ENCODE results near the gene SLC9A9. TPM values are rescaled to one million over a fixed set of nuclear protein-coding genes. Genes with fewer than 3 reads are reported as not detected.

The SLC9A9 gene
- total RNA-seq, 2 experiments from 2014 or later, result 13.8 to 16.4 TPM

DNA sequence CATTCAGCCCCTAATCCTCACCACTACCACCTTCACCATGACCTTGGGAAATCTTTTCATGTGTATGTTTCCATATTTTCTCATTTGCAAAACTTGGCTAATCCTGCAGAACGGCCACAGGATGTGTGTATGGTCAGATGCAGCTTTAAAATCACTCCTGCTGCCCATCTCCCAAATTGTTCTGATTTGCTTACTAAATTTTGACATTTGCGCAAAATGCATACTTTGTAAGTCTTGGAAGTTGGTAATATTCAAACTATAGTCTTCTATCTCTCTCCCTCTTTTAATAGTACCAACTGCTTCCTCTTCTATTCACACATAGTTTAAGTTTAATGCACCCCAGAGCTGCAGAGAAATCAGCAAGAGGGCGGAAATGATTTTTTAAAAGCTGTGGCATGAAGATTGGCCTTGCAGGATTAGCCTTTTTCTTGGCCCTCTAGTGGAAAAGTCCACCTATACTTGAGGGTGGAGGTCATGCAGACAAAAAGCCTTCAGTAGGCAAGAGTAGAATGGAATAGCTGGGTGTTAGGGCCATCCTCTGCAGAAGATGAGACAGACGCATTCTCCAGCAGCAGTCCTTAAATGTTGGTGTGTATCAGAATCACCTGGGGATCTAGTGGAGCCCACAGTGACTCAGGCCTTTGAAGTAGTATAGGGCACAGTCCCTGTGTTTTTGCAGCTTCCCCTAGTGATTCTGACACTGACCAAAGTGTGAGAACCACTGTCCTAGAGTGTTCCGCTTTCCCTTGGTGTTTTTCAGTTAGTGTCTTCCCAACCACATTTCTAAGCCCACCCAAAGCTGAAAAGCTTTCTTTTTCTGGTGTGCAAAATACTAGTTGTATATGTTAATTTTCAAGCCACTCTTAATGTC, 547.0 kb downstream of the SLC9A9 start:
- POLR2A ChIA-PET, result interaction anchor here (0.6 kb wide), 1 partner anchor 11 kb away, joined by 3 read pairs; no protein-coding TSS in a partner anchor

DNA sequence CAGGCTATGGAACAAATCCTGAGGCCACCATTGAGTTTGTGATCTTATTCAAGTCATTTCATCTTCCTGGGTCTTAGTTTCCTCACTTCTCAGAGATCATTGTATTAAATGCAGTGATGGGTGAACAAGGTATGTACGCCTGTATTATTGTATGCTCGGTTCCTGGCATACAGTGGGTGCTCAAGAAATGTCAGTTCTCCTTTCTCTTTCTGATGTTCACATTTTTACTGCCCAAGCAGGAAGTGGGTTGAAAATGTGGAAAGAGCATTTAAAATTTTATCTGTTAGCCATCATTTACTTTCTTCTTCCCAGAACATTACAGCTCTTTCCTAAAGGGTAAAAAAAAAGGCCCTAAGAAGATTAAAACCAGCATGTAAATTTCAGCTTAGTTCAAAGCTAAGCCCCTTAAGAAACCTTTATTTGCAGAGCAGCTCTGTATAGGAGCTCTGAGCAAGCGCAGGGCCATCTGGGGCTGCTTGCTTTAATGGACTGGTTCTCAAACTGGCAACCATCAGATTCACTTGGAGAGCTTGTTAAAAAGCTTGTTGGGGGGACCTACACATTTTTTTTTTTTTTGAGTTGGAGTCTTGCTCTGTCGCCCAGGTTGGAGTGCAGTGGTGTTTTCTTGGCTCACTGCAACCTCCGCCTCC, 549.3 kb downstream of the SLC9A9 start:
- H3K27me3 Mint-ChIP-seq, result no peaks in the 10 kb centered on the region
- ChIA-PET CTCF (interaction anchor here (1.6 to 3.7 kb wide), 2 partner anchors 10 to 13 kb away, joined by 7 to 18 read pairs; no protein-coding TSS in a partner anchor), POLR2A (no interaction called here)
- H3K36me3 Mint-ChIP-seq (ENCODE audit: low read depth), result no peaks in the 10 kb centered on the region
- H3K4me3 Mint-ChIP-seq, result no peak overlapping the region
- peak overlapping the region; percentile 39 for H3K27ac Mint-ChIP-seq
- peaks cover 40% of the 10 kb centered on the region for H3K4me1 Mint-ChIP-seq
- no peaks in the 10 kb centered on the region for H3K9me3 Mint-ChIP-seq
- DNase-seq, result no peak

More for the DNA sequence above, 547.0 kb downstream of the SLC9A9 start:
- Mint-ChIP-seq H3K4me1 (peaks cover 20% of the 10 kb centered on the region), H3K27ac (no peak overlapping the region), H3K36me3 (ENCODE audit: low read depth) (no peaks in the 10 kb centered on the region), H3K9me3 (no peaks in the 10 kb centered on the region), H3K27me3 (no peaks in the 10 kb centered on the region), H3K4me3 (no peak overlapping the region)
- CTCF ChIA-PET, result interaction anchor here (1.4 to 3.7 kb wide), 2 partner anchors 13 to 14 kb away, joined by 3 to 18 read pairs; no protein-coding TSS in a partner anchor
- no peak for DNase-seq

DNA sequence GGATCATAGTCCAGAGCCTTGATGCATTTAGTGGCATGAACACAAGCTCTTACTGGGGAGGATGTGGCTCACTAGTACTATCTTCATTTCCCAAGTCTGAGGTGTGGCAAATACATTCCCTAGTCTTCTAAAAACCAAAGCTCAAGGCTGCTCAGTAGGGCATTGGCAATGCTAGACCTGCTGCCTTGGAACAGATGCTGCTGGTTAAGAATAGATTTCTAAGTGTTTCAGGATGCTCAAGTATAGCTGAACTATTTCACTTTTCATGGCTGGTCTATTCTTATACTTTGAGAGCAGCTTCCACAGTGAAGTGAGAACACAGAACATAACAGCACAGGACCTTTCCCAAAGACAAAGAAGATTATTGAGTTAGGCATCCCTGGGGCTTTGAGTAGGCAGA, 549.9 kb downstream of the SLC9A9 start:
- POLR2A ChIA-PET, result no interaction called here
- DNase-seq, result no peak
- Mint-ChIP-seq H3K27ac (no peak overlapping the region), H3K27me3 (no peaks in the 10 kb centered on the region), H3K36me3 (ENCODE audit: low read depth) (no peaks in the 10 kb centered on the region), H3K4me1 (peaks cover 41% of the 10 kb centered on the region), H3K9me3 (no peaks in the 10 kb centered on the region), H3K4me3 (no peak overlapping the region)
- CTCF ChIA-PET, result interaction anchor here (1.6 kb wide), 1 partner anchor 12 kb away, joined by 7 read pairs; no protein-coding TSS in a partner anchor

DNA sequence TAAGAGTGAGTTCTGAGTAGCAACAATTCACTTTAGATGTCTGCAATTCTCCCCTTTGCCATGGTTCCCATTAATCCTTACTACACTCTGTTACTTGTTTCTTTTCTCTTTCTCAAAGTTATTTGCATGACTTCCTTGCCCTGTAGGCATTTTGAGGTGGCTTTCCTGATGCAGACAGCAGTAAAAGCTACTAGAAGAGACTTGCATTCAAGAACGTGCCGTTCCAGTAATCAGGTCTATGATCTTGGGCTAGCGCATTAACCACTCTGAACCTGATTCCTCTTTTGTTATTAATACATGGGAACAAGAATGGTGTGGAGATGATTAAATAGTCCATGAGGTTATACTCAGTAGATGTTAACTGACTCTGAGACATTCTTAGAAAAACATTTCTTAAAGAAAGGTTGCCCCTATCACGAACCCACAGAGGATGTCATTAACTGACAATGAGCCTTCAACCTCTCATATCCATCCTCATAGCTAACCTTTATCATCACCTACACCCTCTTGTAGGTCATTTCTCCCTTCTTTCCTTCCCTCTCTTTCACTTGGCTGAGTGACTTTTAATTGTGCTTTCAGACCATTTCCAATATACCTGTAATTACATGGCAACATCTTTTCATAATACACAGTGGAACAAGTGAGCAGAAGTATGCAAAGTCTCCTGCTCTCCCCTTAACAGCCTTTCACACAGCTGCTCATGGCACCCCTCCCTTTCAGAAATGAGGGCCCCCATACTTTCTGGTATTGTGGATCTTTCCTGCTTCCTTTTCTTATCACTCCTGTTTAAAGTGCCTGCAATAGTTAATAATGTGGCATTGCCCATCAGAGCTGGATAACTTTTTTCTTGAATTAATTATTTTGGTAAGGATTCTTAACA, 552.8 kb downstream of the SLC9A9 start:
- ChIA-PET CTCF (interaction anchor here (1.2 kb wide), 1 partner anchor 10 kb away, joined by 3 read pairs; no protein-coding TSS in a partner anchor), POLR2A (no interaction called here)
- peak overlapping the region; percentile 5 for H3K27ac Mint-ChIP-seq

DNA sequence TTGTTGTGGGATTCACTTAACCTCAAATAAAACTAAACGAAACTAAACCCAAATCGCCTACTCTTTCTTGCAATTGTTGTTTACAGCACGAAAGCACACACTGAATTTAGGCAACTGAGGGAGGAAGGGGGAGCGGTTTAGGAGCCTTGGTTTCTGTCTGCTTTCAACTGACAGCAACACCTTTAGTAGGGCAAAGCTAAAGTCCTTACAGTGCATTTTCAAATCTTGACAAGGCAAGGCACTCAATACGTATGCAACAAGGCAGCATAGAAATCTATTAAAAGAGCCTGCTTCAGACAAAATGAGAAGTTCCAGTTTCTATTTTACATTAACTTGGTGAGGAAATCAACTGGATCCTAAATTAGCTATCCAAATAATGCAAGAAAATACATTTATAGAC, 554.1 kb downstream of the SLC9A9 start:
- ChIA-PET POLR2A (no interaction called here), CTCF (interaction anchor here (1.2 kb wide), 1 partner anchor 8 kb away, joined by 3 read pairs; no protein-coding TSS in a partner anchor)
- Mint-ChIP-seq H3K27ac (peak overlapping the region; percentile 79), H3K36me3 (ENCODE audit: low read depth) (no peaks in the 10 kb centered on the region), H3K27me3 (no peaks in the 10 kb centered on the region), H3K4me1 (peaks cover 32% of the 10 kb centered on the region), H3K9me3 (no peaks in the 10 kb centered on the region), H3K4me3 (no peak overlapping the region)
- DNase-seq, result peak; percentile 29

More for the DNA sequence above, 552.8 kb downstream of the SLC9A9 start:
- DNase-seq, result no peak
- peaks cover 33% of the 10 kb centered on the region for H3K4me1 Mint-ChIP-seq
- H3K4me3 Mint-ChIP-seq, result no peak overlapping the region
- no peaks in the 10 kb centered on the region for H3K9me3 Mint-ChIP-seq
- H3K36me3 Mint-ChIP-seq (ENCODE audit: low read depth), result no peaks in the 10 kb centered on the region
- H3K27me3 Mint-ChIP-seq, result no peaks in the 10 kb centered on the region

DNA sequence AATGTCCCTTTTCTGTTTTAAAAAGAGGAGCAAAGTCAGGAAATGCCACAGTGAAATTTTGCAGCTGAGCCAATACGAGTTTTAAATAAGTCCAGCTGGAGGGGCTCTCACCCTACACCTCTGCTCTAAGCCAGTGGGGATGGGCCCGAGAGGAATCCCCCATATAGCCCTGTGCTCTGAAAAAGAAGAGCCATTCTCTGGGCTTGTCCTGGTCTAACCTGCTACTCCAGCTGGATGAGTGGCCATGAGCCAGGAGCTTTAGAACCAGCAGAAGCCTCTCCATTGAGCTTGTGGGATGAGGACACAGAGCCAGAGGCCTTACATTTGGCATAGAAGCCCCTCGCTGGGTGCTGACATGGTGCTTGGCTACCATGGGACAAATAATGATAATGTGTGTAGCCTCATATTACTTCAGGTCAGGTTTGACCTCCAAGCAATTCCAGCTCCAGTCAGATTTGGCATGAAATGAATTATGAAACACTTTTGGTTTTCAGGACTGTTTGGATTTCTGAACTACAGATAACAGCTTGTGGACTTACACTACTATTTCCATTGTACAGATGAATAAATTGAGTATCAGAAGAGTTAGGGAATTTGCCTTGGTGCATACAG, 556.3 kb downstream of the SLC9A9 start:
- CTCF ChIA-PET, result interaction anchor here (0.9 to 1.3 kb wide), 4 partner anchors 15 to 87 kb away, joined by 3 read pairs; no protein-coding TSS in a partner anchor

DNA sequence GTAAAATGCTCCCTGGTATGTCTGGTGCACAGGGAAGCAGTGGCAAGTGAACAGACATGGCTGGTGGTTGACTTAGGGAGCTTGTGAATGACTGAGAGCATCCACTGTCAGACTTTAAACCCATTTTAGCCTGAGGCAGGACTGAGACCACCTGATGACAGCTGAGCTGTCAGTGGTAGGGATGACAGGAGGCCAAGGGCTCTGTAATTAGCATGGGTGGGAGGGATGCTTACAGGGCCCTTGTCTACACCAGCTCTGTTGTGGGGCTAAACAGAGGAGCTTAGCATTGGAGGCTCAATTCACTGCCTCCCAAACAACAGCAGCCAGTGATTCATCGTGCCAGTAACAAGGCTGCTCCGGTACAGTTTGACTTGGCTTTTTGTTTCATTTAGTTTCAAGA, 559.3 kb downstream of the SLC9A9 start:
- ChIA-PET CTCF (interaction anchor here (2.0 to 3.6 kb wide), 2 partner anchors 8 to 12 kb away, joined by 4 to 18 read pairs; no protein-coding TSS in a partner anchor), POLR2A (no interaction called here)
- Mint-ChIP-seq H3K4me1 (peaks cover under 1% of the 10 kb centered on the region), H3K4me3 (no peak overlapping the region), H3K36me3 (ENCODE audit: low read depth) (no peaks in the 10 kb centered on the region), H3K27ac (no peak overlapping the region), H3K9me3 (no peaks in the 10 kb centered on the region), H3K27me3 (no peaks in the 10 kb centered on the region)
- no peak for DNase-seq

More for the DNA sequence above, 556.3 kb downstream of the SLC9A9 start:
- H3K36me3 Mint-ChIP-seq (ENCODE audit: low read depth), result no peaks in the 10 kb centered on the region
- peaks cover 21% of the 10 kb centered on the region for H3K4me1 Mint-ChIP-seq
- POLR2A ChIA-PET, result no interaction called here
- no peaks in the 10 kb centered on the region for H3K9me3 Mint-ChIP-seq
- H3K27me3 Mint-ChIP-seq, result no peaks in the 10 kb centered on the region
- H3K4me3 Mint-ChIP-seq, result no peak overlapping the region
- no peak overlapping the region for H3K27ac Mint-ChIP-seq
- no peak for DNase-seq

DNA sequence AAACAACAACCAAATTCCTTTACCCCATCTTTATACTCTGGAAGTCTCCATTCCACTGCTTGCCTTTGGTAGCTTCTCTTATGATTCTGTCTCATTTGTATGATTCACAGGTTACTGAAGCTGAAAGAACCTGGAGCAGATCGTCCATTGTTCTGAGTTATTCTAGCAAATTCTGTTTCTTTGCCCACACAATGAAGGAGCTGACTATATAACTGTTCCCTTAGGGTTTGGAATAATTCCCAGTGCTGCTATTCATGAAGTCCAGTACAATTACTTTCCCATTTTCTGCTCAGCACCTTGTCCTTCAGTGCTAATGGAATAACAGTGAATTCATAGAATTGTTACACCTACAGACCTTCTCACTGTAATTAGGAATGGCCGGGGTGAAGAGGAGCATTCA, 560.9 kb downstream of the SLC9A9 start:
- POLR2A ChIA-PET, result no interaction called here
- no peaks in the 10 kb centered on the region for H3K27me3 Mint-ChIP-seq

DNA sequence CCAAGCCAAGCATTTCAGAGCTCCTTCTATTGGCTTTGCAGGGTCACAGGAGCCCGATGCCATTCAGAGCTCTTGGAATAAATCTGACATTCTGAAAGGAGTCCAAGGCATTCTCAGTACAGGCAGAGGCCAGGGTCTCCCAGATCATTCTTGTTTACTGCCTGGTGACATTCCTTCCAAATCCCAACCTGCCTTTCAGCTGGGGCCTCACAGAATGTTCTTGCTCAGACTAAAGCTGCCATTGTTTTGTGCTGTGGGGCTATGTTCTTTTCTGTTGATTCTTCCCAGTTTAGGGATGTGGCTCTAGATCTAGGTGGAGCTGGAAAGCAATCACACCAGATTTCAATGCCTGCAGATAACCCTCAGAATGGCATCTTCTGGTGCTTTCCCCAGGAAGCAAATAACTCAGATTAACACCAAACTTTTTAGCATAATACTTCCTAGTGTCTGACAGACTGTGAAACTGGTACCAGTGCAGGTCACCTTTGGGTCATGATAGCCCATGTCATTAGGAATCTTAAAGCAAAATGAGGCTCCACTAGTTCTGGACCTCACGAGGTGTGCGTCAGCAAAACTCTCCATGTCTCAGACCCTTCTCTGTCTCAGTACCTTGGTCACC, 561.8 kb downstream of the SLC9A9 start:
- Mint-ChIP-seq H3K27ac (no peak overlapping the region), H3K9me3 (no peaks in the 10 kb centered on the region), H3K27me3 (no peaks in the 10 kb centered on the region), H3K36me3 (ENCODE audit: low read depth) (no peaks in the 10 kb centered on the region), H3K4me3 (no peak overlapping the region), H3K4me1 (no peaks in the 10 kb centered on the region)
- ChIA-PET POLR2A (no interaction called here), CTCF (interaction anchor here (0.6 to 3.6 kb wide), 5 partner anchors 8 to 73 kb away, joined by 3 to 18 read pairs (median 4); no protein-coding TSS in a partner anchor)
- no peak for DNase-seq

More for the DNA sequence above, 560.9 kb downstream of the SLC9A9 start:
- no peak for DNase-seq
- no peak overlapping the region for H3K4me3 Mint-ChIP-seq
- H3K27ac Mint-ChIP-seq, result no peak overlapping the region
- H3K9me3 Mint-ChIP-seq, result no peaks in the 10 kb centered on the region
- no peaks in the 10 kb centered on the region for H3K36me3 Mint-ChIP-seq (ENCODE audit: low read depth)
- no peaks in the 10 kb centered on the region for H3K4me1 Mint-ChIP-seq
- CTCF ChIA-PET, result interaction anchor here (3.6 kb wide), 1 partner anchor 13 kb away, joined by 18 read pairs; no protein-coding TSS in a partner anchor

DNA sequence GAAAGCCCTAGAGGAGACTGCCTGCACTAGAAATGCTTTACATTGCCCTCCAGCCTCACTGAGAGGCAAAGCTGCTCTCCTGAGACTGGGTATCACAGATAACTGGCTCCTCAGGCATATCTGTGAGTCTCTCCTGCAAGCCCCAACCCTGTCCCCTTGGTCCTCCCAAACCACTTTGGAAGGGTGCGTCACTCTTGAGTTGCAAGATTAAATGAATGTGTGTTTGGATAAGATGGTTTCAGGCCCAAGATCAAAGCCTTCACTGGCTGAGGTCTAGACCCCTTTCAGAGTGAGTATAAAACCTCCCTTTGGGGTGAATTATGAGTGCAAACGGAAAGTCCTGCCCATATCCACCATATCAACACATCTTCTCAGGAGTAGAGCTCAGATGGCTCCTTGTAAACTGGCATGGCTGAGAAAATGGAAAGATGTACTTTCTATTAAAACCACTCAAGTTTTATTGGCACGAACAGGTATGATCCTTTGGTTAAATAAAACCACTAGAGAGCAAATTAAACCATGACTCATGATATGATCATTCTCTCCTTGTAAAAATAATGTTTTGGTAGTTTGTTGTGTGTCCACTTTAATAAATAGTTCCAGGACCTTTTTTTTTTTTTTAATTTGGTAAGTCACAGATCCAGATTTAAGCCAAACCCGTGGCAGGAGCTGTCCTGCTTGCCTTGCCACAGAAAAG, 564.7 kb downstream of the SLC9A9 start:
- H3K27ac Mint-ChIP-seq, result no peak overlapping the region
- no peak for DNase-seq
- no peaks in the 10 kb centered on the region for H3K36me3 Mint-ChIP-seq (ENCODE audit: low read depth)
- no peaks in the 10 kb centered on the region for H3K4me1 Mint-ChIP-seq
- no peaks in the 10 kb centered on the region for H3K27me3 Mint-ChIP-seq
- POLR2A ChIA-PET, result interaction anchor here (0.6 kb wide), 1 partner anchor 253 kb away, joined by 3 read pairs; no protein-coding TSS in a partner anchor
- H3K4me3 Mint-ChIP-seq, result no peak overlapping the region
- H3K9me3 Mint-ChIP-seq, result peaks cover 3% of the 10 kb centered on the region
- CTCF ChIA-PET, result interaction anchor here (0.7 kb wide), 1 partner anchor 542 kb away, joined by 3 read pairs; no protein-coding TSS in a partner anchor

DNA sequence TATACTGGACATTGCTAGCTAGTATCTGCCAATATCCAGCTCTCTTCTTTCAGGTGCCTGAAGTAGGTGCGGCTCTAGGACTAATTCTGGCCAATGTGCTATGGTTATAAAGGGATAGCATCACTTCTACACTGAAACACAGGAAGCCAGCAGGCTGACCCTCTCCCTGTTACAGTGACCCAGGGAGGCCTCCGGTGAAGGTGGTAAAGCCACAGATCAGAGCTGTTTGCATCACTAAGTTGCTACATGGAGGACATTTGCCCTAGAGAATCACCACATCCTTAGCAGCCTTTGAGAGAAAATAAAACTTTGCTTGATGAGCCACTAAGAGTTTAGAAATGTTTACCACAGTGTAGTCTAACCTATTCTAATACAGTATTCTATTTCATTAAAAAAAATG, 567.3 kb downstream of the SLC9A9 start:
- Mint-ChIP-seq H3K27ac (no peak overlapping the region), H3K27me3 (no peaks in the 10 kb centered on the region), H3K4me3 (no peak overlapping the region), H3K9me3 (peaks cover 3% of the 10 kb centered on the region), H3K36me3 (ENCODE audit: low read depth) (no peaks in the 10 kb centered on the region), H3K4me1 (peaks cover 12% of the 10 kb centered on the region)
- no peak for DNase-seq
- ChIA-PET CTCF (interaction anchor here (0.8 to 1.2 kb wide), 2 partner anchors 9 to 16 kb away, joined by 3 to 4 read pairs; no protein-coding TSS in a partner anchor), POLR2A (no interaction called here)
